Neuronal stem cell (in vitro differentiated cells): Measurements from ENCODE around the gene CNOT3.

Source experiments
- DNase-seq: peaks from one replicate; pipeline ENCODE4 v3.0.0-alpha.2; 2013; ENCODE audit warnings: low spot score
- H2AFZ ChIP-seq: one replicate; pipeline ENCODE4 v1.6.1; 2013; ENCODE audit warnings: mild to moderate bottlenecking, low read length, inconsistent platforms
- H2AK5ac ChIP-seq: 2 replicates; pipeline ENCODE4 v1.6.1; 2013; ENCODE audit warnings: low read depth, mild to moderate bottlenecking, inconsistent platforms, low read length, moderate library complexity, mixed read lengths
- H2BK120ac ChIP-seq: 2 replicates; pipeline ENCODE4 v1.6.1; 2013; ENCODE audit warnings: low read depth, mild to moderate bottlenecking, inconsistent platforms, low read length, moderate library complexity, mixed read lengths
- H2BK12ac ChIP-seq: one replicate; pipeline ENCODE4 v1.6.1; 2013; ENCODE audit warnings: low read length, inconsistent platforms
- H2BK15ac ChIP-seq: 2 replicates; pipeline ENCODE4 v1.6.1; 2013; ENCODE audit warnings: mild to moderate bottlenecking, low read length, inconsistent platforms, mixed read lengths
- H2BK5ac ChIP-seq: one replicate; pipeline ENCODE4 v1.6.1; 2013; ENCODE audit warnings: inconsistent platforms, mild to moderate bottlenecking, low read length, moderate library complexity
- H3K14ac ChIP-seq: one replicate; pipeline ENCODE4 v1.6.1; 2013; ENCODE audit warnings: low read length, inconsistent platforms
- H3K18ac ChIP-seq: 2 replicates; pipeline ENCODE4 v1.6.1; 2013; ENCODE audit warnings: low read length, inconsistent platforms
- H3K23ac ChIP-seq: 2 replicates; pipeline ENCODE4 v1.6.1; 2013; ENCODE audit warnings: low read depth, mild to moderate bottlenecking, mixed read lengths, low read length, inconsistent platforms; ENCODE audit not compliant: poor library complexity
- H3K27ac ChIP-seq: replicated peaks from 3 replicates; pipeline ENCODE4 v1.5.1; 2013; ENCODE audit warnings: low read length, inconsistent platforms
- H3K27me3 ChIP-seq, 3 experiments: 2 replicates each; pipeline ENCODE4 v1.6.1; 2013; ENCODE audit warnings: low read length in 3 of 3, mild to moderate bottlenecking in 2 of 3, inconsistent platforms in 1 of 3, low read depth in 1 of 3, mixed read lengths in 1 of 3, moderate library complexity in 1 of 3; ENCODE audit not compliant: control insufficient read depth in 3 of 3, insufficient read depth in 3 of 3
- H3K36me3 ChIP-seq, 2 donors: replicated peaks in 1 of 2; 2 replicates each; pipeline ENCODE4 v1.6.1; 2013; ENCODE audit warnings: low read length in 2 of 2; ENCODE audit not compliant: control insufficient read depth in 2 of 2, insufficient read depth in 2 of 2
- H3K4ac ChIP-seq: 2 replicates; pipeline ENCODE4 v1.6.1; 2013; ENCODE audit warnings: inconsistent platforms, mild to moderate bottlenecking, low read length, moderate library complexity
- H3K4me1 ChIP-seq, 2 donors: 1 replicate in 1 of 2; 2 replicates in 1 of 2; pipeline ENCODE4 v1.6.1; 2013; ENCODE audit warnings: low read length in 2 of 2, low read depth in 1 of 2; ENCODE audit not compliant: control insufficient read depth in 2 of 2, insufficient read depth in 1 of 2
- H3K4me2 ChIP-seq: one replicate; pipeline ENCODE4 v1.6.1; 2013; ENCODE audit warnings: mild to moderate bottlenecking, low read length, inconsistent platforms; ENCODE audit not compliant: insufficient read depth, poor library complexity, severe bottlenecking
- H3K4me3 ChIP-seq, 2 donors: 2 replicates each; pipeline ENCODE4 v1.5.1; 2013; ENCODE audit warnings: low read length in 2 of 2, mild to moderate bottlenecking in 2 of 2, inconsistent platforms in 1 of 2, moderate library complexity in 1 of 2
- H3K79me1 ChIP-seq: one replicate; pipeline ENCODE4 v1.6.1; 2013; ENCODE audit warnings: low read depth, mild to moderate bottlenecking, inconsistent platforms, low read length, moderate library complexity
- H3K9ac ChIP-seq: one replicate; pipeline ENCODE4 v1.6.1; 2013; ENCODE audit warnings: mild to moderate bottlenecking, low read depth, low read length, inconsistent platforms; ENCODE audit not compliant: poor library complexity
- H3K9me3 ChIP-seq, 2 donors: replicated peaks in 1 of 2; 2 replicates each; pipeline versions ENCODE3 to v1.6.1; 2013; ENCODE audit warnings: low read length in 2 of 2, mild to moderate bottlenecking in 2 of 2, inconsistent platforms in 1 of 2, low read depth in 1 of 2, mixed read lengths in 1 of 2, moderate library complexity in 1 of 2; ENCODE audit not compliant: control insufficient read depth in 2 of 2, insufficient read depth in 1 of 2
- H4K8ac ChIP-seq: one replicate; pipeline ENCODE4 v1.6.1; 2013; ENCODE audit warnings: low read depth, mild to moderate bottlenecking, inconsistent platforms, low read length, moderate library complexity
- H4K91ac ChIP-seq: one replicate; pipeline ENCODE4 v1.6.1; 2013; ENCODE audit warnings: low read length, low read depth, mild to moderate bottlenecking, inconsistent platforms; ENCODE audit not compliant: poor library complexity
- WGBS, 2 donors: extraction: QIAGEN DNeasy Blood & Tissue Kit; methylation state at CpG; one replicate each; pipeline ENCODE4 v1.1.7; 2013; ENCODE audit warnings: missing lambda C conversion rate in 2 of 2, mixed read lengths in 1 of 2; ENCODE audit not compliant: insufficient read length in 2 of 2, insufficient replicate concordance in 1 of 2; ENCODE audit errors: extremely low coverage in 2 of 2; 5-methylcytosine and 5-hydroxymethylcytosine counted together

The CNOT3 gene

DNA sequence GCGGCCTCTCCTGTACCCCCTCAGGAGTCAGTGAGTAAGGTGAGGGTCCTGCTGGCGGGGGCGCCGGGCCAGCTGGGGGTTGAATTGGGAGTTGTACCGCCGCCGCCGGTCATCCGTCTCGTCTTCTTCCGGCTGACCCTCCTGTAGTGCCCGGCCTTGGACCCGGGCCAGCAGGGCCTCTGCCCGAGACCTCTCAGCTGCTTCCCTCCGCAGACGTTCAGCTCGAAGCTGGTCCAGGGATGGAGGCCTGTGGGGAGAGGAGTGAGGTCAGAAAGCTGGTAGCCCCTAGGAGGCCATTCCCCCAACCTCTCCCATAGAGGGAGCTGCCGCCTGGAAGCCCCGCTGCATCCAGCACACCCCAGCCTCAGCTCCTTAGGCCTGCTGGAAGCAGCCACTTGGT is 18.1 kb downstream of the CNOT3 start:
- no peak overlapping the region for H3K4ac ChIP-seq
- H3K9me3 ChIP-seq: no peaks in the 10 kb centered on the region
- H2AK5ac ChIP-seq: no peak overlapping the region
- no peak overlapping the region for H3K14ac ChIP-seq
- H2BK15ac ChIP-seq: no peak overlapping the region
- no peak overlapping the region for H3K4me3 ChIP-seq
- no peak overlapping the region for H3K9ac ChIP-seq
- peaks cover 56 to 75% of the 10 kb centered on the region in 2 donors for H3K36me3 ChIP-seq
- H2BK12ac ChIP-seq: no peak overlapping the region
- no peak overlapping the region for H3K4me2 ChIP-seq
- H3K79me1 ChIP-seq: peaks cover 4% of the 10 kb centered on the region
- H3K27me3 ChIP-seq: no peaks in the 10 kb centered on the region
- H3K18ac ChIP-seq: no peak overlapping the region
- no peak overlapping the region for H2AFZ ChIP-seq
- no CpG with 5 or more reads among the region's 19 CpGs for WGBS, 2 donors
- H2BK5ac ChIP-seq: no peak overlapping the region
- H3K4me1 ChIP-seq: peaks cover 8 to 11% of the 10 kb centered on the region in 2 donors
- H4K91ac ChIP-seq: no peak overlapping the region
- no peak overlapping the region for H3K23ac ChIP-seq
- H2BK120ac ChIP-seq: no peak overlapping the region
- no peak overlapping the region for H4K8ac ChIP-seq
- no peak for DNase-seq
- no peak overlapping the region for H3K27ac ChIP-seq

DNA sequence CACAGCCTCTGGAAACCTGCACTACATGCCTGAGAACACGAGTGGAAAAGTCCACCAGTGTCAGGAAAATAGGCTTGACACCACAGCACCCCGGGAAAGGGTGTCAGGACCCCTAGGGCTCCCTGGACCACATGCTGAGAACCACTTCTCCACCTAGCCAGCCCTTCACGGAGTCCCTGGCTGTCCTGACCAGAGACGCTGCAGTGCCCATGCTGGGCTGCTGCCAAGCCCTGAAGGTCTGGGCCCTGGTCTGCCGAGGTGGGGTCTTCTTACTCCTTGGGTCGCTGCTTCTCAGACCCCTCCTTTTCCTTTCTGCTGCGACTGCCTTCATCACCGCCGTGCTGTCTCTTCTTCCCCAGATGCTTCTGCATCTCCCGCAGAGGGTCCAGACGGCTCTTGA is 18.9 kb downstream of the CNOT3 start:
- Histone ChIP-seq H3K9ac (no peak overlapping the region), H3K4me3 (no peak overlapping the region), H3K4ac (no peak overlapping the region), H4K8ac (no peak overlapping the region), H3K14ac (no peak overlapping the region), H2BK120ac (no peak overlapping the region), H2BK15ac (no peak overlapping the region), H3K23ac (no peak overlapping the region), H3K4me2 (no peak overlapping the region), H2BK5ac (no peak overlapping the region), H3K18ac (no peak overlapping the region), H4K91ac (no peak overlapping the region), H3K27me3 (no peaks in the 10 kb centered on the region), H2AK5ac (no peak overlapping the region), H2BK12ac (no peak overlapping the region), H3K4me1 (peaks cover 12 to 14% of the 10 kb centered on the region in 2 donors), H3K36me3 (peaks cover 50 to 68% of the 10 kb centered on the region in 2 donors), H2AFZ (no peak overlapping the region), H3K9me3 (no peaks in the 10 kb centered on the region), H3K27ac (no peak overlapping the region), H3K79me1 (peaks cover 2% of the 10 kb centered on the region)
- no CpG with 5 or more reads among the region's 11 CpGs for WGBS, 2 donors
- no peak for DNase-seq

DNA sequence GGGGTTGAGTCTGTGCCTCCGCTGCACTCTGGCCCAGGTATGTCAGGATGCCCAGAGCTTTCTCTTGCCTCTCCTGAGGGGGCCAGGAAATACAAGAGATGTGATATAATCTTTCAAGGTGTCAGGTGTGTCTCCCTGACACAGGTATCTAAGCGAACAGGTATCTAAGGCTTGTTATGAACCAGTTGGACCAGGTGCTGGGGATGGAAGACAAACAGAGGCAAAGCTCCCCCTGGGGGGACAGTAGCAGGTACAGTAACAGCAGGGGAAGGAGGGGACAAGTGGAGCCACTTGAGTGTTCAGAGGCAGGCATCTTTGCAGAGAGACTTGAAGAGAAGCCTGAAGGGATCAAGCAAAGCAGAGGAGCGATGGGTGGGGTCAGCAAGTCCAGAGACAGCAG is 19.4 kb downstream of the CNOT3 start:
- no peak overlapping the region for H2BK120ac ChIP-seq
- no peak overlapping the region for H3K4me3 ChIP-seq
- no peak overlapping the region for H2BK15ac ChIP-seq
- no peak overlapping the region for H3K4ac ChIP-seq
- H2AFZ ChIP-seq: no peak overlapping the region
- H2AK5ac ChIP-seq: no peak overlapping the region
- no peak overlapping the region for H2BK5ac ChIP-seq
- peaks cover 12 to 14% of the 10 kb centered on the region in 2 donors for H3K4me1 ChIP-seq
- no peak overlapping the region for H3K18ac ChIP-seq
- H3K14ac ChIP-seq: no peak overlapping the region
- H3K27ac ChIP-seq: no peak overlapping the region
- peaks cover 1% of the 10 kb centered on the region for H3K79me1 ChIP-seq
- H3K4me2 ChIP-seq: no peak overlapping the region
- H4K91ac ChIP-seq: no peak overlapping the region
- WGBS, 2 donors: no CpG with 5 or more reads among the region's 3 CpGs
- no peaks in the 10 kb centered on the region for H3K27me3 ChIP-seq
- H3K23ac ChIP-seq: no peak overlapping the region
- no peak for DNase-seq
- H4K8ac ChIP-seq: no peak overlapping the region
- H3K36me3 ChIP-seq: peaks cover 45 to 64% of the 10 kb centered on the region in 2 donors
- no peak overlapping the region for H2BK12ac ChIP-seq
- no peak overlapping the region for H3K9ac ChIP-seq
- no peaks in the 10 kb centered on the region for H3K9me3 ChIP-seq

GRCh38 chr19:54158812-54159351 is 21.3 kb downstream of the CNOT3 start:
- H3K79me1 ChIP-seq: no peaks in the 10 kb centered on the region
- H3K9me3 ChIP-seq: peaks cover 4 to 9% of the 10 kb centered on the region in 2 donors
- H3K4me3 ChIP-seq: peak overlapping the region; percentile 62 to 92
- H2BK12ac ChIP-seq: no peak overlapping the region
- H3K36me3 ChIP-seq: peaks cover 29 to 48% of the 10 kb centered on the region in 2 donors
- H3K27ac ChIP-seq: no peak overlapping the region
- peak overlapping the region; percentile 29 for H3K23ac ChIP-seq
- no peak overlapping the region for H4K8ac ChIP-seq
- no peak overlapping the region for H3K14ac ChIP-seq
- no peak overlapping the region for H3K4ac ChIP-seq
- H3K9ac ChIP-seq: peak overlapping the region; percentile 85
- H2BK15ac ChIP-seq: no peak overlapping the region
- no peak overlapping the region for H3K18ac ChIP-seq
- peak overlapping the region; percentile 91 for H2AFZ ChIP-seq
- H3K4me2 ChIP-seq: peak overlapping the region; percentile 69
- H2BK120ac ChIP-seq: no peak overlapping the region
- peak overlapping the region; percentile 13 for H2AK5ac ChIP-seq
- DNase-seq: no peak
- H3K27me3 ChIP-seq: no peaks in the 10 kb centered on the region
- H3K4me1 ChIP-seq: peaks cover 12 to 14% of the 10 kb centered on the region in 2 donors
- no CpG with 5 or more reads among the region's 19 CpGs for WGBS, 2 donors
- H4K91ac ChIP-seq: no peak overlapping the region
- H2BK5ac ChIP-seq: no peak overlapping the region
